Ishikawa (cell line): Measurements from ENCODE around the gene FBXL5.

ENCODE experiments used
- CREB1 ChIP-seq: IDR thresholded peaks from 2 replicates; pipeline ENCODE4 v1.6.1; 2012; ENCODE audit warnings: low read depth
- EGR1 ChIP-seq: IDR thresholded peaks from 2 replicates; pipeline ENCODE4 v1.6.1; 2012
- EP300 ChIP-seq: IDR thresholded peaks from 2 replicates; pipeline ENCODE4 v1.6.1; 2012; ENCODE audit warnings: borderline replicate concordance
- FOXM1 ChIP-seq: IDR thresholded peaks from 2 replicates; pipeline ENCODE4 v1.6.1; 2012; ENCODE audit warnings: low read depth, borderline replicate concordance
- NFIC ChIP-seq: IDR thresholded peaks from 2 replicates; pipeline ENCODE4 v1.6.1; 2012
- RAD21 ChIP-seq: IDR thresholded peaks from 2 replicates; pipeline ENCODE4 v1.6.1; 2012; ENCODE audit warnings: low read depth
- REST ChIP-seq: IDR thresholded peaks from 2 replicates; pipeline ENCODE4 v1.6.1; 2012; ENCODE audit warnings: low read depth, mild to moderate bottlenecking
- TAF1 ChIP-seq: IDR thresholded peaks from 2 replicates; pipeline ENCODE4 v1.6.1; 2012; ENCODE audit warnings: low read depth, mild to moderate bottlenecking
- TCF12 ChIP-seq: IDR thresholded peaks from 2 replicates; pipeline ENCODE4 v1.6.1; 2012; ENCODE audit warnings: low read depth
- TEAD4 ChIP-seq: IDR thresholded peaks from 2 replicates; pipeline ENCODE4 v1.6.1; 2012
- USF1 ChIP-seq: IDR thresholded peaks from 2 replicates; pipeline ENCODE4 v1.6.1; 2012
- YY1 ChIP-seq: IDR thresholded peaks from 2 replicates; pipeline ENCODE4 v1.6.1; 2012; ENCODE audit warnings: low read depth
- TF ChIP-seq, protein P1 (sequence below): IDR thresholded peaks from 2 replicates; pipeline ENCODE4 v1.6.1; 2012

DNA sequence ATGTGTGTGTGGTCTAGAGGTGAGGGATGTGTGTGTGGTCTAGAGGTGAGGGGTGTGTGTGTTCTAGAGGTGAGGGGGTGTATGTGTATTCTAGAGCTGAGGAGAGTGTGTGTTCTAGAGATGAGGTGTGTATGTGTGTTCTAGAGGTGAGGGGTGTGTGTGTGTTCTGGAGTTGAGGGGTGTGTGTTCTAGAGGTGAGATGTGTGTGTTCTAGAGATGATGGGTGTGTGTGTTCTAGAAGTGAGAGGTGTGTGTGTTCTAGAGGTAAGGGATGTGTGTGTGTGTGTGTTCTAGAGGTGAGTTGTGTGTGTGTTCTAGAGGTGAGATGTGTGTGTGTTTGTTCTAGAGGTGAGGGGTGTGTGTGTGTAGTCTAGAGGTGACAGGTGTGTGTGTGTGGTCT lies 49.0 kb upstream of the FBXL5 start:
- TF ChIP-seq TCF12 (no peak), YY1 (no peak), RAD21 (no peak), REST (no peak), USF1 (no peak), TAF1 (no peak), FOXM1 (no peak), CREB1 (no peak), EGR1 (no peak), EP300 (no peak), TEAD4 (no peak), NFIC (no peak)
- TF ChIP-seq, protein P1, sequence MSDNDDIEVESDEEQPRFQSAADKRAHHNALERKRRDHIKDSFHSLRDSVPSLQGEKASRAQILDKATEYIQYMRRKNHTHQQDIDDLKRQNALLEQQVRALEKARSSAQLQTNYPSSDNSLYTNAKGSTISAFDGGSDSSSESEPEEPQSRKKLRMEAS: no peak
